Measurements from ENCODE around the gene GOLGA1. TPM values are rescaled to one million over a fixed set of nuclear protein-coding genes. Genes with fewer than 3 reads are reported as not detected.

The GOLGA1 gene
- total and polyA plus RNA-seq, 2 of the 13 experiments (the other 11 are each of a cell fraction or from before 2014, with no cell fraction given) = 12.7 to 15.9 TPM

DNA sequence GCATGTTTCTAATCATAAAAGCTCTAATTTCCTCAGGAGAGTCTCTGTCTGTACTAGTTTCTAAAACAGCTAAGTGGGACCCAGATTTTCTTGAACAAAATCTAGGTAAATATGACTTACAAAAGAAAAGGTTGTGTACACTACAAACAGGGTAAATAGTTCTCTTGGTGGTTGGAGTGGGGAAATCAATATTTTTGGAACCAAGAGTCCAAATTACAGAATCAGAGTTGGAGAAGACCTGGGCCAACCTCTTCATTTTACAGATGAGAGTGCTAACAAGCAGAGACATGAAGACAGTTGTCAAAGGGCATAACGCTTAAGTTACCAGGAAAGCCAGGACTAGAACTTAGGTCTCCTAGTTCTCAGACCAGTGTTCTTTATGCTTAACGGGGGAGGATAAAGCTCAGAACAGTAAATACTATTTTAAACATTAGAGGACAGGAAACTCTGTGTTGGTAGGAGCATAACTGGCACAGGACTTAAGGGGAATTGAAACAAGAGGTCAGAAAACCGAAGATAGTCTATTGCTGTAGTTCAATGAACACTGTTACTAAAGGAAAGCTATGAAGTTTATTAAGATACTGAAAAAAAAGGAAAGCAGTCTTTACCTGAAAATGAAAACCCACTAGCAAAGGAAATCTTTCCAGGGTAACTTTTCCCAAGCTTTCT lies 9.3 kb upstream of the GOLGA1 start (continued):
- TF ChIP-seq ZNF496 (CRISPR knock-in tag; IDR thresholded peaks at IDR 0.05; ENCODE audit: insufficient replicate concordance) (no peak), DNMT1 (CRISPR knock-in tag; IDR thresholded peaks at IDR 0.05) (no peak), ZNF552 (CRISPR knock-in tag; IDR thresholded peaks at IDR 0.05; ENCODE audit: borderline replicate concordance) (no peak), HOMEZ (CRISPR knock-in tag; IDR thresholded peaks at IDR 0.05; ENCODE audit: low read depth) (peak; percentile 50; the same call in 1 of the 2 replicates), NFAT5 (CRISPR knock-in tag; IDR thresholded peaks at IDR 0.05) (no peak), TFE3 (CRISPR knock-in tag; IDR thresholded peaks at IDR 0.05) (no peak), ZNF644 (CRISPR knock-in tag; IDR thresholded peaks at IDR 0.05; ENCODE audit: low read depth) (0 out of 2 replicates have a peak, but pooled peaks have one; percentile 9), MYPOP (CRISPR knock-in tag; IDR thresholded peaks at IDR 0.05) (no peak), STAT5B (CRISPR knock-in tag; IDR thresholded peaks at IDR 0.05) (no peak), ELF1 (CRISPR knock-in tag; IDR thresholded peaks at IDR 0.05) (no peak), BRCA1 (CRISPR knock-in tag; IDR thresholded peaks at IDR 0.05) (no peak), ZNF788 (CRISPR knock-in tag; IDR thresholded peaks at IDR 0.05; ENCODE audit: borderline replicate concordance) (no peak), DPF2 (CRISPR knock-in tag; IDR thresholded peaks at IDR 0.05; ENCODE audit: borderline replicate concordance, low read depth) (peak; percentile 87), ZNF20 (CRISPR knock-in tag; IDR thresholded peaks at IDR 0.05) (no peak), FOXA3 (CRISPR knock-in tag; IDR thresholded peaks at IDR 0.05) (peak; percentile 96), SP2 (CRISPR knock-in tag; IDR thresholded peaks at IDR 0.05) (no peak)
- TF ChIP-seq, protein P1, sequence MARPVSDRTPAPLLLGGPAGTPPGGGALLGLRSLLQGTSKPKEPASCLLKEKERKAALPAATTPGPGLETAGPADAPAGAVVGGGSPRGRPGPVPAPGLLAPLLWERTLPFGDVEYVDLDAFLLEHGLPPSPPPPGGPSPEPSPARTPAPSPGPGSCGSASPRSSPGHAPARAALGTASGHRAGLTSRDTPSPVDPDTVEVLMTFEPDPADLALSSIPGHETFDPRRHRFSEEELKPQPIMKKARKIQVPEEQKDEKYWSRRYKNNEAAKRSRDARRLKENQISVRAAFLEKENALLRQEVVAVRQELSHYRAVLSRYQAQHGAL (CRISPR knock-in tag; IDR thresholded peaks at IDR 0.05; ENCODE audit: not compliant biosample characterization) = no peak
- TF ChIP-seq, protein P2, sequence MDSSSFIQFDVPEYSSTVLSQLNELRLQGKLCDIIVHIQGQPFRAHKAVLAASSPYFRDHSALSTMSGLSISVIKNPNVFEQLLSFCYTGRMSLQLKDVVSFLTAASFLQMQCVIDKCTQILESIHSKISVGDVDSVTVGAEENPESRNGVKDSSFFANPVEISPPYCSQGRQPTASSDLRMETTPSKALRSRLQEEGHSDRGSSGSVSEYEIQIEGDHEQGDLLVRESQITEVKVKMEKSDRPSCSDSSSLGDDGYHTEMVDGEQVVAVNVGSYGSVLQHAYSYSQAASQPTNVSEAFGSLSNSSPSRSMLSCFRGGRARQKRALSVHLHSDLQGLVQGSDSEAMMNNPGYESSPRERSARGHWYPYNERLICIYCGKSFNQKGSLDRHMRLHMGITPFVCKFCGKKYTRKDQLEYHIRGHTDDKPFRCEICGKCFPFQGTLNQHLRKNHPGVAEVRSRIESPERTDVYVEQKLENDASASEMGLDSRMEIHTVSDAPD (CRISPR knock-in tag; IDR thresholded peaks at IDR 0.05) = peak; percentile 71; the same call in 1 of the 2 replicates

Measured in HepG2 (cell line).